A549 (cell line): ENCODE data around the gene ATP5F1D. TPM values are rescaled to one million over a fixed set of nuclear protein-coding genes. Genes with fewer than 3 reads are reported as not detected.
A peak's percentile ranks its signal among the peaks of the same experiment; 100 is the strongest.

Experiments used
- ATAC-seq, 2 experiments: fragments of 200-7000 bp in 1 of 2; fragments of >200 bp in 1 of 2; cut with Nextera tagmentation in 1 of 2; cut with Tn5 transposase in 1 of 2; 3 replicates each; pipeline versions ENCODE4 v1.8.0 to v1.9.1; 2018 to 2020; ENCODE audit warnings: mild to moderate bottlenecking in 1 of 2, moderate library complexity in 1 of 2
- CTCF ChIA-PET: fragments of 300-600 bp; sonication (Branson Sonifier 250); formaldehyde crosslinking; extraction: SDS; loops from one replicate; lab custom pipeline; 2021; ENCODE audit warnings: antibody characterized with exemption, inconsistent platforms; lab: Yijun Ruan, JAX
- POLR2A ChIA-PET: fragments of 350-600 bp; formaldehyde crosslinking; extraction: SDS; loops from one replicate; lab custom pipeline; 2021; ENCODE audit warnings: antibody characterized with exemption, inconsistent platforms; lab: Yijun Ruan, JAX
- DNase-seq, 2 experiments: peaks; one replicate each; pipeline versions ENCODE4 v3.0.0 to v3.0.0-alpha.2; 2011 to 2016; ENCODE audit warnings: low read depth in 1 of 2, low spot score in 1 of 2
- FAIRE-seq: peaks from 2 replicates; lab custom pipeline; 2011; peaks lifted over from hg19 to GRCh38; lab: Jason Lieb, UNC
- H3K27ac ChIP-seq, 2 experiments: fragments of >200 bp; sonication (Bioruptor Twin); formaldehyde crosslinking; 3 replicates each; pipeline ENCODE4 v1.5.1; 2016 to 2017
- H3K4me1 ChIP-seq: fragments of >200 bp; sonication (Bioruptor Twin); formaldehyde crosslinking; 3 replicates; pipeline ENCODE4 v1.6.1; 2016
- H3K4me2 ChIP-seq: fragments of >200 bp; sonication (Bioruptor Twin); formaldehyde crosslinking; 3 replicates; pipeline ENCODE4 v1.6.1; 2016
- H3K4me3 ChIP-seq: fragments of >200 bp; sonication (Bioruptor Twin); formaldehyde crosslinking; 3 replicates; pipeline ENCODE4 v1.5.1; 2016
- H3K9me3 ChIP-seq: fragments of >200 bp; sonication (Bioruptor Twin); formaldehyde crosslinking; 3 replicates; pipeline ENCODE4 v1.6.1; 2016
- CEBPB ChIP-seq, 2 experiments: fragments of >200 bp in 1 of 2; sonication (Bioruptor Twin) in 1 of 2; formaldehyde crosslinking in 1 of 2; IDR thresholded peaks; 2 replicates each; pipeline ENCODE4 v1.6.1; 2012 to 2016
- CTCF ChIP-seq: fragments of >200 bp; sonication (Bioruptor Twin); formaldehyde crosslinking; IDR thresholded peaks from 3 replicates; pipeline ENCODE4 v1.5.1; 2016
- EHF ChIP-seq: fragments of 250-450 bp; sonication (Bioruptor Pico); IDR thresholded peaks from 2 replicates; pipeline ENCODE4 v1.5.0; 2020; ENCODE audit warnings: mild to moderate bottlenecking
- EHMT2 ChIP-seq: fragments of 200-600 bp; sonication (generic); IDR thresholded peaks from 2 replicates; pipeline ENCODE4 v1.6.1; 2016; ENCODE audit warnings: antibody characterized with exemption, low read depth, mild to moderate bottlenecking, moderate library complexity
- EP300 ChIP-seq, 2 experiments: fragments of >200 bp; sonication (Bioruptor Twin); formaldehyde crosslinking; IDR thresholded peaks; 2 replicates in 1 of 2; 3 replicates in 1 of 2; pipeline ENCODE4 v1.6.1; 2016 to 2017
- FOSL2 ChIP-seq, 2 experiments: fragments of 450-650 bp in 1 of 2; fragments of >200 bp in 1 of 2; sonication (Bioruptor Twin) in 1 of 2; formaldehyde crosslinking; IDR thresholded peaks; 2 replicates each; pipeline versions ENCODE4 v1.5.0 to v1.6.1; 2016 to 2020; ENCODE audit warnings: mild to moderate bottlenecking in 1 of 2, moderate library complexity in 1 of 2
- FOXS1 ChIP-seq: fragments of 250-450 bp; sonication (Bioruptor Pico); IDR thresholded peaks from 2 replicates; pipeline ENCODE4 v1.5.0; 2020; ENCODE audit warnings: mild to moderate bottlenecking, moderate library complexity
- HDAC2 ChIP-seq: fragments of 200-600 bp; sonication (generic); IDR thresholded peaks from 2 replicates; pipeline ENCODE4 v1.6.1; 2016
- HOXB13 ChIP-seq: fragments of 250-450 bp; sonication (Bioruptor Pico); IDR thresholded peaks from 2 replicates; pipeline ENCODE4 v1.5.0; 2020; ENCODE audit warnings: low read depth, mild to moderate bottlenecking, moderate library complexity
- HOXB5 ChIP-seq: fragments of 250-450 bp; sonication (Bioruptor Pico); IDR thresholded peaks from 2 replicates; pipeline ENCODE4 v1.5.0; 2020; ENCODE audit warnings: mild to moderate bottlenecking, moderate library complexity
- JUN ChIP-seq, 2 experiments: fragments of >200 bp; sonication (Bioruptor Twin); formaldehyde crosslinking; IDR thresholded peaks; 2 replicates in 1 of 2; 3 replicates in 1 of 2; pipeline ENCODE4 v1.6.1; 2016 to 2017
- JUNB ChIP-seq: fragments of >200 bp; sonication (Bioruptor Twin); formaldehyde crosslinking; IDR thresholded peaks from 2 replicates; pipeline ENCODE4 v1.6.1; 2016
- KDM5A ChIP-seq: fragments of 200-600 bp; sonication (generic); IDR thresholded peaks from 2 replicates; pipeline ENCODE4 v1.6.1; 2016; ENCODE audit warnings: antibody characterized with exemption, mild to moderate bottlenecking
- MYC ChIP-seq: IDR thresholded peaks from 2 replicates; pipeline ENCODE4 v1.6.1; 2012; ENCODE audit warnings: mild to moderate bottlenecking, inconsistent platforms, low read length, improper control_type of control experiment, borderline replicate concordance
- NR3C1 ChIP-seq: fragments of >200 bp; sonication (Bioruptor Twin); formaldehyde crosslinking; IDR thresholded peaks from 3 replicates; pipeline ENCODE4 v1.6.1; 2017
- PHF8 ChIP-seq: fragments of 200-600 bp; sonication (generic); IDR thresholded peaks from 2 replicates; pipeline ENCODE4 v1.6.1; 2016; ENCODE audit warnings: low read depth, mild to moderate bottlenecking, antibody characterized with exemption, moderate library complexity, borderline replicate concordance
- POLR2A ChIP-seq: IDR thresholded peaks from 2 replicates; pipeline ENCODE4 v1.6.1; 2012; ENCODE audit warnings: mild to moderate bottlenecking, low read length
- RAD21 ChIP-seq, 2 experiments: fragments of >200 bp in 1 of 2; sonication (Bioruptor Twin) in 1 of 2; formaldehyde crosslinking in 1 of 2; IDR thresholded peaks in 1 of 2; conservative IDR thresholded peaks in 1 of 2; 2 replicates in 1 of 2; 3 replicates in 1 of 2; pipeline ENCODE4 v1.6.1; 2012 to 2018; ENCODE audit warnings: inconsistent platforms in 1 of 2
- RARB ChIP-seq: fragments of 250-450 bp; sonication (Bioruptor Pico); IDR thresholded peaks from 2 replicates; pipeline ENCODE4 v1.8.0; 2021; ENCODE audit warnings: mild to moderate bottlenecking, moderate library complexity
- RCOR1 ChIP-seq: fragments of 150-350 bp; IDR thresholded peaks from 2 replicates; pipeline ENCODE4 v1.6.1; 2014; ENCODE audit warnings: antibody characterized with exemption, low read length, low read depth
- RFX5 ChIP-seq: fragments of 450-650 bp; IDR thresholded peaks from 2 replicates; pipeline ENCODE4 v1.7.1; 2014; ENCODE audit warnings: antibody characterized with exemption, mild to moderate bottlenecking, moderate library complexity
- RNF2 ChIP-seq: fragments of 200-600 bp; sonication (generic); IDR thresholded peaks from 2 replicates; pipeline ENCODE4 v1.6.1; 2016; ENCODE audit warnings: low read depth, mild to moderate bottlenecking, antibody characterized with exemption, moderate library complexity, borderline replicate concordance
- ZC3H11A ChIP-seq: fragments of 450-650 bp; IDR thresholded peaks from 2 replicates; pipeline ENCODE4 v1.6.1; 2014; ENCODE audit warnings: antibody characterized with exemption, mild to moderate bottlenecking
- ZFP36 ChIP-seq: fragments of 450-650 bp; IDR thresholded peaks from 2 replicates; pipeline ENCODE4 v1.6.1; 2014; ENCODE audit warnings: borderline replicate concordance; ENCODE audit not compliant: partially characterized antibody
- ZNF302 ChIP-seq: fragments of 250-450 bp; sonication (Bioruptor Pico); IDR thresholded peaks from 2 replicates; pipeline ENCODE4 v1.9.0; 2021; ENCODE audit warnings: inconsistent platforms, mild to moderate bottlenecking, moderate library complexity
- ZSCAN20 ChIP-seq: fragments of 250-450 bp; sonication (Bioruptor Pico); IDR thresholded peaks from 2 replicates; pipeline ENCODE4 v1.8.0; 2022; ENCODE audit warnings: mild to moderate bottlenecking, moderate library complexity
- WGBS: methylation state at CpG from one replicate; pipeline ENCODE4 v1.1.6; 2017; ENCODE audit errors: missing lambda C conversion rate; 5-methylcytosine and 5-hydroxymethylcytosine counted together
- polyA plus RNA-seq, 4 experiments: library from polyadenylated mRNA; depleted of rRNA in 3 of 4; stranded (reverse); fragments of >200 nt; fragmentation: RNase III in 1 of 4; extraction: RNeasy Plus Mini Kit Qiagen cat#74134 plus additional on column Dnase treatment in 1 of 4; gene quantifications; 2 replicates in 3 of 4; 3 replicates in 1 of 4; pipeline ENCODE4 v1.2.3, GENCODE V29; 2011 to 2017
- TF ChIP-seq, protein P1 (sequence below): fragments of 450-650 bp; IDR thresholded peaks from 2 replicates; pipeline ENCODE4 v1.6.1; 2014; ENCODE audit warnings: antibody characterized with exemption
- TF ChIP-seq, protein P2 (sequence below): fragments of 150-350 bp; IDR thresholded peaks from 2 replicates; pipeline ENCODE4 v1.6.1; 2014; ENCODE audit warnings: low read depth, mild to moderate bottlenecking, low read length
- TF ChIP-seq, protein P3 (sequence below): fragments of 250-450 bp; sonication (Bioruptor Pico); IDR thresholded peaks from 2 replicates; pipeline ENCODE4 v1.5.0; 2020; ENCODE audit warnings: low read depth, mild to moderate bottlenecking, moderate library complexity
- TF ChIP-seq, protein P4 (sequence below): IDR thresholded peaks from 2 replicates; pipeline ENCODE4 v1.6.1; 2012; ENCODE audit warnings: low read depth, borderline replicate concordance

ATP5F1D gene
- polyA plus RNA-seq, 2 of the 4 experiments (the other 2 are of a cell fraction): 28.7 to 96.9 TPM

- TF ChIP-seq KDM5A: no peak
- TF ChIP-seq FOSL2 (IDR thresholded peaks at IDR 0.05): no peak
- TF ChIP-seq FOSL2 (CRISPR knock-in tag; IDR thresholded peaks at IDR 0.05): no peak
Measured at GRCh38 chr19:1213391-1214286, 27.9 kb upstream of the ATP5F1D start (continued).

DNA sequence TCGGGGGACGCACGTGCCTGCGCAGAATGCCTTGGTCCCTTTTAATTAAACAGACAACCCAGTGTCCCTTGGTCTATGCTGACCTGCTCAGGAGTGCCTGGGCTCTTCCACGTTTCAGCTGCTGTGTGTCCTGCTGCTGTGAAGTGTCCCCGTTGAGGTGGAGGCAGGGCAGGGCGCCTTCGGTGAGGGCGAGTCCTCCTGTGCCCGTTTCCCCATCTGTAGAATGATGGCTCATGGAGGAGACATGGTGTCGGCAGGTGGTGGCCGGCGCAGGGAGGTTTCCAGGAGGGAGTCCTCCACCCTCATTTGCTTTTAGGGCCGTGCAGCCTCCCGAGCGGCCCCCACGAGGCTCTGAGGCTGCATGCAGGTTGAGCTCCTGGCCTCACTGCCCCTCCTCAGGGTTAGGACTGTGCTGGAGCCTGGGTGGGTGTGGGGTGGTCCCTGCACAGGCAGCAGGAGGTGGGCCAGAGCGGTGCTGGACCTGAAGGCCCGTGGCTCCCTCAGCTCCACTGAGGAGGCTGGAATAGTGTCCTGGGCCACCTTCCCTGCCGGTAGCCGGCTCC lies 27.2 kb upstream of the ATP5F1D start:
- POLR2A ChIA-PET: no interaction called here
- H3K4me1 ChIP-seq: peaks cover 24% of the 10 kb centered on the region

DNA sequence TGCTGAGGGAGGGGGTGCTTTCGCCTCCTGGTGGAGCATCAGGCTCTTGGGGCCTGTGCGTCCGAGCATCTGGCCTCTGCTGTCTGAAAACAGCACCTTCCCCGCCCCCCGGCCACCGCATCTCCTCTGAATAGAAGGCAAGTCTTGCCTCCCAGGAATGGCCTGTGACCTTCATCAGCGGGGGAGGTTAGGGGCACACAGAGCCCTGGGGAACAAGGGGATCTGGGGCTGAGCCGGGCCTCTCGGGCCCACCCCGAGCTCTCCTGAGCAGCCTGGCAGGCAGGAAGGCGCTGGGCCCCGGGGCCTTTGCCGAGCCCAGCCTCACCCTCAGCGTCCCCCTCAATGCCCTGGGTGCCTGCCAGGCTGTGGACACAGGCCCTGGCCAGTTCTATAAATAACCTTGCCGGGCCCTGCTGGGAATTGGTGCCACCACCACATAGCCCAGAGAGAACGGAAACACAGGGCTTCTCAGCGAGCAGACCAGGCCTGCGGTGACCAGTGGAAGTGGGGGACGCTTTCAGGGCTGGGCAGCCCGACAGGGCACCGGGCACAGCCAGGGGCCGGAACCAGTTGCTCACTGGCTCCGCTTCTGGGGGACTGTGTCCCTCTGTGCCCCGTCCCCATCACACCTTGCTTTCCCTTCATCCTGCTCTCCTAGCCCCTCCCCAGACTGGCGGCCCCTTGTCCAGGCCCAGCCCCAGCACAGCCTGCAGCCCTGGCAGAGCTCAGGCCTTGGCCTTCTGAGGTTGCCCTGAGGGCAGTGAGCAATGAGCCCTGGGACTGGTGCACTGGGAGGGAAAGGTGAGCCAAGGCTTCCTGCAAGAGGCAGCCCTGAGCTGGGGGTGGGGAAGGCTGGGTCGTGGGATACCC lies 26.5 kb upstream of the ATP5F1D start:
- H3K4me1 ChIP-seq: peaks cover 24% of the 10 kb centered on the region
- POLR2A ChIA-PET: no interaction called here
- ATAC-seq: peak in 1 of 2 experiments; percentile 15; a peak in 1 of 6 replicates
- WGBS: 80% methylated on average over 11 of the region's 26 CpGs
- no peak for DNase-seq
- CTCF ChIA-PET: interaction anchor here (0.6 to 2.9 kb wide), 6 partner anchors 11 to 231 kb away, joined by 3 to 19 read pairs (median 4); partner anchors contain the start of gene WDR18
- no peak for FAIRE-seq
- no peak overlapping the region for H3K4me3 ChIP-seq
- H3K9me3 ChIP-seq: no peaks in the 10 kb centered on the region
- peak overlapping the region in 1 of 2 experiments; percentile 65; a peak in 3 of 6 replicates for H3K27ac ChIP-seq
- peak overlapping the region; percentile 19; the same call in 1 of the 3 replicates for H3K4me2 ChIP-seq
- no peak for TF ChIP-seq ZC3H11A
- no peak for TF ChIP-seq EHMT2
- TF ChIP-seq CTCF: no peak
- TF ChIP-seq RNF2: no peak
- TF ChIP-seq, protein P1, sequence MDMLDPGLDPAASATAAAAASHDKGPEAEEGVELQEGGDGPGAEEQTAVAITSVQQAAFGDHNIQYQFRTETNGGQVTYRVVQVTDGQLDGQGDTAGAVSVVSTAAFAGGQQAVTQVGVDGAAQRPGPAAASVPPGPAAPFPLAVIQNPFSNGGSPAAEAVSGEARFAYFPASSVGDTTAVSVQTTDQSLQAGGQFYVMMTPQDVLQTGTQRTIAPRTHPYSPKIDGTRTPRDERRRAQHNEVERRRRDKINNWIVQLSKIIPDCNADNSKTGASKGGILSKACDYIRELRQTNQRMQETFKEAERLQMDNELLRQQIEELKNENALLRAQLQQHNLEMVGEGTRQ: no peak
- TF ChIP-seq FOXS1: no peak
- TF ChIP-seq HOXB5: no peak
- TF ChIP-seq HDAC2: no peak
- TF ChIP-seq EHF (CRISPR knock-in tag): no peak
- no peak for TF ChIP-seq RFX5
- no peak for TF ChIP-seq RAD21 (conservative IDR thresholded peaks at IDR 0.05 in 1 of 2, IDR thresholded peaks at IDR 0.05 in 1 of 2)
- TF ChIP-seq NR3C1: no peak
- TF ChIP-seq JUN (IDR thresholded peaks at IDR 0.05): no peak
- no peak for TF ChIP-seq MYC
- no peak for TF ChIP-seq RARB (CRISPR knock-in tag)
- no peak for TF ChIP-seq EP300 (IDR thresholded peaks at IDR 0.05)

More for the DNA sequence above, 27.2 kb upstream of the ATP5F1D start:
- Histone ChIP-seq H3K27ac (peak overlapping the region in 1 of 2 experiments; percentile 48; a peak in 1 of 6 replicates), H3K9me3 (no peaks in the 10 kb centered on the region), H3K4me3 (no peak overlapping the region), H3K4me2 (no peak overlapping the region)
- TF ChIP-seq JUNB: no peak
- TF ChIP-seq RFX5: no peak
- no peak for TF ChIP-seq HDAC2
- no peak for TF ChIP-seq CEBPB (IDR thresholded peaks at IDR 0.05)
- no peak for TF ChIP-seq ZNF302 (CRISPR knock-in tag)
- no peak for TF ChIP-seq RCOR1
- no peak for TF ChIP-seq PHF8
- TF ChIP-seq ZSCAN20 (CRISPR knock-in tag): no peak
- TF ChIP-seq, protein P2, sequence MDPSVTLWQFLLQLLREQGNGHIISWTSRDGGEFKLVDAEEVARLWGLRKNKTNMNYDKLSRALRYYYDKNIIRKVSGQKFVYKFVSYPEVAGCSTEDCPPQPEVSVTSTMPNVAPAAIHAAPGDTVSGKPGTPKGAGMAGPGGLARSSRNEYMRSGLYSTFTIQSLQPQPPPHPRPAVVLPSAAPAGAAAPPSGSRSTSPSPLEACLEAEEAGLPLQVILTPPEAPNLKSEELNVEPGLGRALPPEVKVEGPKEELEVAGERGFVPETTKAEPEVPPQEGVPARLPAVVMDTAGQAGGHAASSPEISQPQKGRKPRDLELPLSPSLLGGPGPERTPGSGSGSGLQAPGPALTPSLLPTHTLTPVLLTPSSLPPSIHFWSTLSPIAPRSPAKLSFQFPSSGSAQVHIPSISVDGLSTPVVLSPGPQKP: no peak
- no peak for TF ChIP-seq POLR2A
- no peak for TF ChIP-seq FOSL2 (IDR thresholded peaks at IDR 0.05)
- TF ChIP-seq FOSL2 (CRISPR knock-in tag; IDR thresholded peaks at IDR 0.05): no peak
- no peak for TF ChIP-seq ZFP36
- TF ChIP-seq, protein P3, sequence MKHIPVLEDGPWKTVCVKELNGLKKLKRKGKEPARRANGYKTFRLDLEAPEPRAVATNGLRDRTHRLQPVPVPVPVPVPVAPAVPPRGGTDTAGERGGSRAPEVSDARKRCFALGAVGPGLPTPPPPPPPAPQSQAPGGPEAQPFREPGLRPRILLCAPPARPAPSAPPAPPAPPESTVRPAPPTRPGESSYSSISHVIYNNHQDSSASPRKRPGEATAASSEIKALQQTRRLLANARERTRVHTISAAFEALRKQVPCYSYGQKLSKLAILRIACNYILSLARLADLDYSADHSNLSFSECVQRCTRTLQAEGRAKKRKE (CRISPR knock-in tag): no peak
- TF ChIP-seq HOXB13 (CRISPR knock-in tag): no peak
- TF ChIP-seq, protein P4, sequence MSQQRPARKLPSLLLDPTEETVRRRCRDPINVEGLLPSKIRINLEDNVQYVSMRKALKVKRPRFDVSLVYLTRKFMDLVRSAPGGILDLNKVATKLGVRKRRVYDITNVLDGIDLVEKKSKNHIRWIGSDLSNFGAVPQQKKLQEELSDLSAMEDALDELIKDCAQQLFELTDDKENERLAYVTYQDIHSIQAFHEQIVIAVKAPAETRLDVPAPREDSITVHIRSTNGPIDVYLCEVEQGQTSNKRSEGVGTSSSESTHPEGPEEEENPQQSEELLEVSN: no peak
- TF ChIP-seq ZC3H11A: no peak
- ATAC-seq (no peak), FAIRE-seq (no peak), DNase-seq (no peak)
- CTCF ChIA-PET: interaction anchor here (0.6 to 1.7 kb wide), 6 partner anchors 11 to 230 kb away, joined by 3 to 5 read pairs (median 4); partner anchors contain the start of gene WDR18
- 94% methylated on average over 15 of the region's 21 CpGs for WGBS
